Measurements from ENCODE around the gene PDHX. TPM values are rescaled to one million over a fixed set of nuclear protein-coding genes. Genes with fewer than 3 reads are reported as not detected.

The PDHX gene
- total and polyA plus RNA-seq, 2 of the 4 experiments (the other 2 are of a cell fraction) = 19.8 to 26.7 TPM

DNA sequence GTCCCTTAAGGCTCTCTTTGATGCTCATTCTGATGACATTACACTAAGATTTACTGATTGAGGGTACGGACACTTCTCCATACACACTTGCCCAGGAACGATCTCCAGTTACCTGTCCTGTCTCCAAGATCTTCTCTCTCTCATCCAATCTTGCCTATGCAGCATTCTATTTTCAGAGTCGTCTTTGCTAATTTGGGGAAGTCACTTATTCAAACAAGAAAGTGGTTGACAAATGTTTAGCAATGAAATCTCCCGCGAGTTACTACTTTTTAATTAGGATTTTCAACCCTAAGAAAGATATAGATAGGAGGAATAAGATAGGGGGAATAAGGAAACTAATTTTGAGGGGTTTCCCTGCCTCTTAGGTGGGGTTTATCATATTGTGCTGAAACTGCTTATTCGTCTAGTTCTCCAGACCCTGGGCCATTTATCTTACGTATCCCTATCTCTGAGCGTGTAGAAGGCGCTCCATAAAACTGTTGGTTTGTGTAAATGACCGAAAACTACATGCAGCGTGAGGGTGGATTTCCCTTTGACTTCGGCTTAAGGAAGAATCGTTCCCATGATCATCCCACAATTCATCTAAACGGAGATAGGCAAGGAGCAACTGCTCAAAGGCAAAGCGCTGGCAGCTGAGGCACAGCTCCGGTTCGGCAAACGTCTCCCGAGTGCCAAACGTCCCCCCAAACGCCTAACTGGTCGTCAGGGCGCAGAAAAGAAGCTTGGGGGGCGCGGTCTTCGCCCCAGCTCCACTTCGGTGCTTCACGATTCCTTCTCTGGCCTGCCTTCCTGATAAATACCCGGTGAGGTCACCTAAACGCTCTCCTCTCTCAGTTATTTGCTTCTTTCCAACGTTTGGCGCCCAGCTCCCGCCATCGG is 1.0 kb upstream of the PDHX start:
- H3K27ac ChIP-seq (ENCODE audit: insufficient read depth, low read length) = peak overlapping the region; percentile 94
- CTCF ChIA-PET = interaction anchor here (0.6 kb wide), 1 partner anchor 519 kb away, joined by 3 read pairs; no protein-coding TSS in a partner anchor
- peak overlapping the region; percentile 99 for H2AFZ ChIP-seq (replicated peaks; ENCODE audit: low read length, poor library complexity)
- H3K14ac ChIP-seq (replicated peaks; ENCODE audit: low read depth, low read length) = peak overlapping the region; percentile 90
- peak overlapping the region; percentile 46 for H3K18ac ChIP-seq (ENCODE audit: low read depth, low read length)
- H3K4me1 ChIP-seq (ENCODE audit: control insufficient read depth, insufficient read depth, low read length) = peaks cover 7% of the 10 kb centered on the region; the same call in 1 of the 2 replicates
- POLR2A ChIA-PET (ENCODE audit: unreplicated experiment) = interaction anchor here (0.5 to 1.3 kb wide), 4 partner anchors 12 to 561 kb away, joined by 3 to 4 read pairs (median 3); no protein-coding TSS in a partner anchor
- ATAC-seq (ENCODE audit: low read depth) (peak; percentile 0), DNase-seq (peak; percentile 40)
- peak overlapping the region; percentile 1; the same call in 2 of the 3 replicates for H2BK15ac ChIP-seq (ENCODE audit: low read depth, low read length)
- no peak overlapping the region; the same call in 1 of the 2 replicates for H2BK20ac ChIP-seq (ENCODE audit: low read depth, low read length)
- peak overlapping the region; percentile 92 for H3K23ac ChIP-seq (ENCODE audit: low read depth, low read length)
- peak overlapping the region; percentile 91 for H2AK9ac ChIP-seq (replicated peaks; ENCODE audit: low read depth, low read length, poor library complexity)
- H4K5ac ChIP-seq (ENCODE audit: low read depth, low read length) = peak overlapping the region; percentile 83
- H3K9me1 ChIP-seq (ENCODE audit: insufficient read depth, low read length) = no peaks in the 10 kb centered on the region; the same call in 1 of the 2 replicates
- peak overlapping the region; percentile 92 for H3K4me2 ChIP-seq (ENCODE audit: low read depth, low read length)
- H4K8ac ChIP-seq (ENCODE audit: low read depth in 2 of 2, low read length in 2 of 2) = peak overlapping the region; percentile 66 to 93
- H2BK5ac ChIP-seq (ENCODE audit: low read depth, low read length, poor library complexity, severe bottlenecking) = peak overlapping the region; percentile 90
- H3K9me3 ChIP-seq (ENCODE audit: control insufficient read depth, insufficient read depth, low read length) = no peaks in the 10 kb centered on the region
- H4K20me1 ChIP-seq (ENCODE audit: insufficient read depth, low read length) = no peaks in the 10 kb centered on the region
- H3K36me3 ChIP-seq (ENCODE audit: control insufficient read depth, insufficient read depth, low read length) = no peaks in the 10 kb centered on the region
- H3K27me3 ChIP-seq (ENCODE audit: control insufficient read depth, insufficient read depth, low read length) = no peaks in the 10 kb centered on the region
- peak overlapping the region; percentile 94 for H2BK120ac ChIP-seq (ENCODE audit: low read depth, low read length)
- peak overlapping the region; percentile 87 for H2AK5ac ChIP-seq (ENCODE audit: low read depth, low read length)
- BruUV-seq (replicated peaks) = TSS peak; percentile 19
- peaks cover 27 to 78% of the 10 kb centered on the region in 2 experiments for H3K79me1 ChIP-seq (ENCODE audit: low read depth in 1 of 2, low read length in 2 of 2)
- WGBS, 2 experiments (ENCODE audit: extremely low coverage in 2 of 2, insufficient read length in 1 of 2) = 9% methylated on average over 10 of the region's 34 CpGs; no CpG with 5 or more reads in 1 of the 2 experiments
- peak overlapping the region; percentile 90 for H3K56ac ChIP-seq (ENCODE audit: extremely low read depth, insufficient read depth, low read length)
- peak overlapping the region; percentile 86 for H3K4ac ChIP-seq (ENCODE audit: low read depth, low read length)
- in situ Hi-C loops (cut with MboI; ENCODE audit: low sequenced_read_pairs) (no loop called here), dilution Hi-C loops (cut with HindIII; ENCODE audit: low sequenced_read_pairs, unreplicated experiment) (no loop called here), intact Hi-C loops (cut with micrococcal nuclease) (no loop called here)
- H4K91ac ChIP-seq (ENCODE audit: insufficient read depth, low read depth, low read length) = peak overlapping the region; percentile 91
- H3K4me3 ChIP-seq (ENCODE audit: insufficient read depth, low read depth, low read length) = peak overlapping the region; percentile 88
- H3K9ac ChIP-seq (ENCODE audit: low read depth, low read length) = peak overlapping the region; percentile 95
- TF ChIP-seq, protein P1, sequence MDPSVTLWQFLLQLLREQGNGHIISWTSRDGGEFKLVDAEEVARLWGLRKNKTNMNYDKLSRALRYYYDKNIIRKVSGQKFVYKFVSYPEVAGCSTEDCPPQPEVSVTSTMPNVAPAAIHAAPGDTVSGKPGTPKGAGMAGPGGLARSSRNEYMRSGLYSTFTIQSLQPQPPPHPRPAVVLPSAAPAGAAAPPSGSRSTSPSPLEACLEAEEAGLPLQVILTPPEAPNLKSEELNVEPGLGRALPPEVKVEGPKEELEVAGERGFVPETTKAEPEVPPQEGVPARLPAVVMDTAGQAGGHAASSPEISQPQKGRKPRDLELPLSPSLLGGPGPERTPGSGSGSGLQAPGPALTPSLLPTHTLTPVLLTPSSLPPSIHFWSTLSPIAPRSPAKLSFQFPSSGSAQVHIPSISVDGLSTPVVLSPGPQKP (IDR thresholded peaks at IDR 0.05; ENCODE audit: borderline replicate concordance, low read depth, low read length) = no peak
- TF ChIP-seq, protein P2, sequence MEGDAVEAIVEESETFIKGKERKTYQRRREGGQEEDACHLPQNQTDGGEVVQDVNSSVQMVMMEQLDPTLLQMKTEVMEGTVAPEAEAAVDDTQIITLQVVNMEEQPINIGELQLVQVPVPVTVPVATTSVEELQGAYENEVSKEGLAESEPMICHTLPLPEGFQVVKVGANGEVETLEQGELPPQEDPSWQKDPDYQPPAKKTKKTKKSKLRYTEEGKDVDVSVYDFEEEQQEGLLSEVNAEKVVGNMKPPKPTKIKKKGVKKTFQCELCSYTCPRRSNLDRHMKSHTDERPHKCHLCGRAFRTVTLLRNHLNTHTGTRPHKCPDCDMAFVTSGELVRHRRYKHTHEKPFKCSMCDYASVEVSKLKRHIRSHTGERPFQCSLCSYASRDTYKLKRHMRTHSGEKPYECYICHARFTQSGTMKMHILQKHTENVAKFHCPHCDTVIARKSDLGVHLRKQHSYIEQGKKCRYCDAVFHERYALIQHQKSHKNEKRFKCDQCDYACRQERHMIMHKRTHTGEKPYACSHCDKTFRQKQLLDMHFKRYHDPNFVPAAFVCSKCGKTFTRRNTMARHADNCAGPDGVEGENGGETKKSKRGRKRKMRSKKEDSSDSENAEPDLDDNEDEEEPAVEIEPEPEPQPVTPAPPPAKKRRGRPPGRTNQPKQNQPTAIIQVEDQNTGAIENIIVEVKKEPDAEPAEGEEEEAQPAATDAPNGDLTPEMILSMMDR (conservative IDR thresholded peaks at IDR 0.05; ENCODE audit: low read depth, low read length) = no peak
- TF ChIP-seq RAD21 (IDR thresholded peaks at IDR 0.05; ENCODE audit: low read length) = no peak
- TF ChIP-seq CHD1 (IDR thresholded peaks at IDR 0.05; ENCODE audit: low read depth, low read length) = no peak
